Activated naive CD4-positive, alpha-beta T cell treated with anti-CD3 and anti-CD28 coated beads for 36 hours (primary cell): ENCODE data around the gene SLC25A11. TPM values are rescaled to one million over a fixed set of nuclear protein-coding genes. Genes with fewer than 3 reads are reported as not detected.
"Not testable (repeated sequence)": the region's sequence is repeated elsewhere in the genome, so short reads cannot be mapped to it uniquely, and the experiment has no call there.

Experiments used
- CTCF ChIA-PET: fragments of 350-600 bp; sonication (Branson Sonifier 250); formaldehyde crosslinking; loops from one replicate; lab custom pipeline; 2021; ENCODE audit warnings: antibody characterized with exemption; lab: Charles Lee
- DNase-seq: peaks from one replicate; pipeline ENCODE4 v3.0.0-alpha.2; 2020
- H3K27ac Mint-ChIP-seq: one replicate; pipeline ENCODE4 v1.8.0; 2021; ENCODE audit warnings: mild to moderate bottlenecking, mixed read lengths
- H3K27me3 Mint-ChIP-seq: one replicate; pipeline ENCODE4 v1.8.0; 2021; ENCODE audit warnings: low read depth, mixed read lengths
- H3K36me3 Mint-ChIP-seq: one replicate; pipeline ENCODE4 v1.8.0; 2021; ENCODE audit warnings: low read depth, mixed read lengths
- H3K4me1 Mint-ChIP-seq: one replicate; pipeline ENCODE4 v1.8.0; 2021; ENCODE audit warnings: low read depth, mixed read lengths
- H3K4me3 Mint-ChIP-seq: one replicate; pipeline ENCODE4 v1.8.0; 2021; ENCODE audit warnings: mild to moderate bottlenecking, moderate library complexity, mixed read lengths
- H3K9me3 Mint-ChIP-seq: one replicate; pipeline ENCODE4 v1.8.0; 2021; ENCODE audit warnings: mixed read lengths
- intact Hi-C: fragments of 100-400 bp; cut with micrococcal nuclease; formaldehyde crosslinking; loops from one replicate; pipeline ENCODE4 v1.15.1; 2023
- total RNA-seq, 2 experiments: library from RNA; stranded (reverse); gene quantifications; one replicate each; pipeline ENCODE4 v1.2.3, GENCODE V29; 2021

SLC25A11 gene
- total RNA-seq, 2 experiments from 2014 or later, result 63.8 to 65.2 TPM

DNA sequence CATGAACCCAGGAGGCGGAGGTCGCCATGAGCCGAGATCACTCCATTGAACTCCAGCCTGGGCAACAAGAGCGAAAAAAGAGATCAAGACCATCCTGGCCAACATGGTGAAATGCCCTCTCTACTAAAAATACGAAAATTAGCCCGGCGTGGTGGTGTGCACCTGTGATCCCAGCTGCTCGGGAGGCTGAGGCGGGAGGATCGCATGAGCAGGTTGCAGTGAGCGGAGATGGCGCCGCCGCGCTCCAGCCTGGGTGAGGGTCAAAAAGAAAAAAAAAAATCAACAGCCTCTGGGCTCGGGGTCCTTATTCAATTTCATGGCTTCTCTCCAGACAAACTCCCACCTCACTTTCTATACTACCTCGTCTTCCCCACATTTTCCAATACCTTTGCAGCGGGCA lies 11.0 kb downstream of the SLC25A11 start:
- Mint-ChIP-seq H3K27ac (no peak overlapping the region), H3K9me3 (no peaks in the 10 kb centered on the region), H3K27me3 (peaks cover 1% of the 10 kb centered on the region), H3K36me3 (peaks cover 3% of the 10 kb centered on the region), H3K4me3 (no peak overlapping the region), H3K4me1 (peaks cover 6% of the 10 kb centered on the region)
- intact Hi-C loops, result no loop called here
- CTCF ChIA-PET, result no interaction called here
- DNase-seq, result no peak

DNA sequence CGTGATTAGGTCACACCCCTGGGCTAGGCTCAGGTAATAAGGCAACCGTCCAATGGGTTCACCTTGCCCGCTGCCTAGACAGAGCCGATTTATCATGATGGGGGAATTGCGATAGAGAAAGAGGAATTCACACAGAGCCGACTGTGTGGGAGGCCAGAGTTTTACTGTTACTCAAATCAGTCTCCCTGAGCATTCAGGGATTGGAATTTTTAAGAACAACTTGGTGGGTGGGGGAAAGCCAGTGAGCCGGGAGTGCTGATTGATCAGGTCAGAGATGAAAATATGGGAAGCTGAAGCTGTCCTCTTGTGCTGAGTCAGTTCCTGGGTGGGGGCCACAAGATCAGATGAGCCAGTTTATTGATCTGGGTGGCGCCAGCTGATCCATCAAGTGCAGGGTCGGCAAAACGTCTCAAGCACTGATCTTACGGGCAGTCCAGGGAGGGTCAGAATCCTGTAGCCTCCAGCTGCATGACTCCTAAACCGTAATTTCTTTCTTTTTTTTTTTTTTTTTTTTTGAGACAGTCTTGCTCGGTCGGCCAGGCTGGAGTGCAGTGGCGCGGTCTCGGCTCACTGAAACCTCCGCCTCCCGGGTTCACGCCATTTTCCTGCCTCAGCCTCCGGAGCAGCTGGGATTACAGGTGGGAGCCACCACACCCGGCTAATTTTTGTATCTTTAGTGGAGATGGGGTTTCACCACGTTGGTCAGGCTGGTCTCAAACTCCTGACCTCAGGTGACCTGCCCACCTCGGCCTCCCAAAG lies 13.1 kb downstream of the SLC25A11 start:
- H3K36me3 Mint-ChIP-seq, H3K27me3 Mint-ChIP-seq, H3K27ac Mint-ChIP-seq, H3K4me3 Mint-ChIP-seq, intact Hi-C loops, DNase-seq, H3K9me3 Mint-ChIP-seq, H3K4me1 Mint-ChIP-seq: not testable (repeated sequence)
- CTCF ChIA-PET, result interaction anchor here (0.7 kb wide), 1 partner anchor 86 kb away, joined by 5 read pairs; no protein-coding TSS in a partner anchor

DNA sequence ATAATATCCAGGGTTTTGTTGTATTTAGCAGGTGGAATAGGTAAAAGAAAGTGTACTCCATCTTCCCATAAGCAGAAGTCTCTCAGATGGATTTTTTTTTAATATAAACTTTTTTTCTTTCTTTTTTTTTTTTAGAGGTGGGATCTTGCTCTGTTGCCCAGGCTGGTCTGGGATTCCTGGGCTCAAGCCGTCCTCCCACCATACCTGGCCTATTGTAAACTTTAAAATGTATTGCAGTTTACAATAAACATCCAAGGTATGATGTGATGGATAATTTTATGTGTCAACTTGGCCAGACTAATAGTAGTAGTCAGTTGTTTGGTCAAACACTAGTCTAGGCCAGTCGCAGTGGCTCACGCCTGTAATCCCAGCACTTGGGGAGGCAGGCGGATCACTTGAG lies 18.5 kb downstream of the SLC25A11 start:
- Mint-ChIP-seq H3K27me3 (no peaks in the 10 kb centered on the region), H3K9me3 (no peaks in the 10 kb centered on the region), H3K27ac (no peak overlapping the region), H3K36me3 (no peaks in the 10 kb centered on the region), H3K4me3 (no peak overlapping the region), H3K4me1 (no peaks in the 10 kb centered on the region)
- no peak for DNase-seq
- CTCF ChIA-PET, result no interaction called here
- intact Hi-C loops, result no loop called here

- no peak overlapping the region for H3K27ac Mint-ChIP-seq
- intact Hi-C loops, result no loop called here
- no peaks in the 10 kb centered on the region for H3K36me3 Mint-ChIP-seq
Measured at GRCh38 chr17:4920351-4921048, 19.3 kb downstream of the SLC25A11 start.

GRCh38 chr17:4919511-4920047 lies 20.3 kb downstream of the SLC25A11 start:
- Mint-ChIP-seq H3K4me1 (no peaks in the 10 kb centered on the region), H3K27me3 (no peaks in the 10 kb centered on the region), H3K27ac (no peak overlapping the region), H3K36me3 (no peaks in the 10 kb centered on the region), H3K4me3 (no peak overlapping the region), H3K9me3 (no peaks in the 10 kb centered on the region)
- CTCF ChIA-PET, result no interaction called here
- DNase-seq, result no peak
- intact Hi-C loops, result no loop called here

More at GRCh38 chr17:4920351-4921048, 19.3 kb downstream of the SLC25A11 start:
- H3K9me3 Mint-ChIP-seq, result no peaks in the 10 kb centered on the region
- H3K27me3 Mint-ChIP-seq, result no peaks in the 10 kb centered on the region
- DNase-seq, result no peak
- CTCF ChIA-PET, result no interaction called here
- H3K4me3 Mint-ChIP-seq, result no peak overlapping the region
- no peaks in the 10 kb centered on the region for H3K4me1 Mint-ChIP-seq

DNA sequence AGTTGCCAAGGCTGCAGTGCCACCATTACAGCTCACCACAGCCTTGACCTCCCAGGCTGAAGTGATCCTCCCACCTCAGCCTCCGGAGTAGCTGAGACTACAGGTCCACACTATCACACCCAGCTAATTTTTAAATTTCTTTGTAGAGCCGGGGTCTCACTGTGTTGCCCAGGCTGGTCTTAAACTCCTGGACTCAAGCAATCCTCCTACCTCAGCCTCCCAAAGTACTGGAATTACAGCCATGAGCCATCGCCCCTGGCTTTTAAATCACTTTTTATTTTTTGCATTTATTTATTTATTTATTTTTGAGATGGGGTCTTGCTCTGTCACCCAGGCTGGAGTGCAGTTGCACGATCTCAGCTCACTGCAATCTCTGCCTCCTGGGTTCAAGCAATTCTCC lies 25.3 kb downstream of the SLC25A11 start:
- H3K27ac Mint-ChIP-seq, H3K27me3 Mint-ChIP-seq, CTCF ChIA-PET, H3K4me1 Mint-ChIP-seq, H3K9me3 Mint-ChIP-seq, H3K36me3 Mint-ChIP-seq, DNase-seq, intact Hi-C loops, H3K4me3 Mint-ChIP-seq: not testable (repeated sequence)

DNA sequence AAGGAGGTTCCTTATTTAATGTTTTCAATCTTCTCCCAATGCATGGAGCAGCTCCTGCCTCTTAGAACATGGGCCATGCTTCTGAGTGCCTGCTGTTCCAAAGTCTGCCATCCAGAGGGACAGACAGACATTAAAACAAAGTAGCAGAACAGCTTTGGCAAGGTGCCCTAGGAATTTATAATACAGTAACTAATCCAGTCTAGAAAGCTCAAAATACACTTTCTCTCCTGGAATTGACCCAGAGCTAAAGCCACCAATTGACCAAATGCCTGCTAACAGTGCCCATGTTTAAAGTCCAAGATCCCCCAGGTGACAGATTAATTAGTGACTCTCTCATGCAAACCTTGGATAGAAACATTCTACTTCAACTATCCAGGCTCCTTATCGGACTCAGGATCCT lies 25.9 kb downstream of the SLC25A11 start:
- intact Hi-C loops, result no loop called here
- no peak for DNase-seq
- Mint-ChIP-seq H3K36me3 (no peaks in the 10 kb centered on the region), H3K27me3 (no peaks in the 10 kb centered on the region), H3K27ac (no peak overlapping the region), H3K4me1 (no peaks in the 10 kb centered on the region), H3K4me3 (no peak overlapping the region), H3K9me3 (no peaks in the 10 kb centered on the region)
- CTCF ChIA-PET, result no interaction called here

GRCh38 chr17:4908711-4909496 lies 30.9 kb downstream of the SLC25A11 start:
- peak; percentile 90 for DNase-seq
- no peaks in the 10 kb centered on the region for H3K9me3 Mint-ChIP-seq
- no peaks in the 10 kb centered on the region for H3K27me3 Mint-ChIP-seq
- no peaks in the 10 kb centered on the region for H3K36me3 Mint-ChIP-seq
- no peak overlapping the region for H3K4me3 Mint-ChIP-seq
- no peak overlapping the region for H3K27ac Mint-ChIP-seq
- intact Hi-C loops, result loop anchor here (1.0 to 2.0 kb wide), 5 partner anchors 32 to 153 kb away; partner anchors contain the start of genes RNF167, SLC25A11 and SPAG7
- no peaks in the 10 kb centered on the region for H3K4me1 Mint-ChIP-seq
- CTCF ChIA-PET, result interaction anchor here (0.7 to 1.8 kb wide), 16 partner anchors 9 to 200 kb away, joined by 3 to 15 read pairs (median 3); partner anchors contain the start of genes C17orf107, RNF167, SLC25A11 and SPAG7

DNA sequence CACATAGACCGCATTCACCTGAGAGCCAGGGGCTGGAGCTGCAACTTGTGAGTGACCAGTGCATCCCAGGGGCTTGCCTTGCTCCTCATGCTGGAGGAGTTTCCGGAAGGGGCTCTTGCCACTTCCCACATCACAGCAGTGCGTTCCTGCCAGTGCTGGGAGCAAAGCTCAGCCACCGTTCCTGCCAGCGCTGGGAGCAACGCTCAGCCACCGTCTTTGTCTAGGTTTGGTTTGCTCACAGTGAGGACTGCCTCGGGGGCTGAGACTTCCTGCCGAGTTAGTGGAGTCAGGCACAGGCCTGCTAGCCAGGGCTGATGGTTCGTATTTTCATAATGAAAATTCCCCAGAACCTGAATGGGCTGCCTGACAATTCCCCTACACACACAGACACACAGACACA lies 31.5 kb downstream of the SLC25A11 start:
- H3K4me1 Mint-ChIP-seq, result peaks cover 4% of the 10 kb centered on the region
- DNase-seq, result peak; percentile 34
- CTCF ChIA-PET, result interaction anchor here (0.6 to 1.8 kb wide), 8 partner anchors 51 to 262 kb away, joined by 3 to 8 read pairs (median 4); partner anchors contain the start of gene SPAG7

GRCh38 chr17:4906642-4907041 lies 33.2 kb downstream of the SLC25A11 start:
- peaks cover 17% of the 10 kb centered on the region for H3K4me1 Mint-ChIP-seq
- DNase-seq, CTCF ChIA-PET, H3K4me3 Mint-ChIP-seq, H3K36me3 Mint-ChIP-seq, intact Hi-C loops, H3K27me3 Mint-ChIP-seq, H3K9me3 Mint-ChIP-seq, H3K27ac Mint-ChIP-seq: not testable (repeated sequence)

More for the DNA sequence above, 31.5 kb downstream of the SLC25A11 start:
- Mint-ChIP-seq H3K27me3 (no peaks in the 10 kb centered on the region), H3K4me3 (no peak overlapping the region), H3K9me3 (no peaks in the 10 kb centered on the region), H3K36me3 (no peaks in the 10 kb centered on the region), H3K27ac (no peak overlapping the region)
- intact Hi-C loops, result loop anchor here (2.0 kb wide), 1 partner anchor 32 kb away; the partner anchor contains the start of genes RNF167 and SLC25A11

- Mint-ChIP-seq H3K36me3 (no peaks in the 10 kb centered on the region), H3K4me1 (peaks cover 32% of the 10 kb centered on the region), H3K27me3 (no peaks in the 10 kb centered on the region), H3K4me3 (peak within 1 kb of the TSS; percentile 1), H3K27ac (peak within 1 kb of the TSS; percentile 48), H3K9me3 (no peaks in the 10 kb centered on the region)
- intact Hi-C loops, result loop anchor here (5.0 kb wide), 1 partner anchor 336 kb away; no protein-coding TSS in a partner anchor
- DNase-seq, result peak; percentile 91
- CTCF ChIA-PET, result interaction anchor here (0.6 to 2.0 kb wide), 9 partner anchors 9 to 167 kb away, joined by 3 to 9 read pairs (median 3); no protein-coding TSS in a partner anchor
Measured at GRCh38 chr17:4903051-4903818, 36.6 kb downstream of the SLC25A11 start, which contains the start of gene CHRNE. CHRNE (minus strand) TSS chr17:4903098; CDS start chr17:4903063, 35 bp downstream.
